A549 (cell line): ENCODE results near the gene GMDS. TPM values are rescaled to one million over a fixed set of nuclear protein-coding genes. Genes with fewer than 3 reads are reported as not detected.
A peak's percentile ranks its signal among the peaks of the same experiment; 100 is the strongest.

Source experiments
- ATAC-seq, 2 experiments: fragments of 200-7000 bp in 1 of 2; fragments of >200 bp in 1 of 2; cut with Nextera tagmentation in 1 of 2; cut with Tn5 transposase in 1 of 2; 3 replicates each; pipeline versions ENCODE4 v1.8.0 to v1.9.1; 2018 to 2020; ENCODE audit warnings: mild to moderate bottlenecking in 1 of 2, moderate library complexity in 1 of 2
- CTCF ChIA-PET: fragments of 300-600 bp; sonication (Branson Sonifier 250); formaldehyde crosslinking; extraction: SDS; loops from one replicate; lab custom pipeline; 2021; ENCODE audit warnings: antibody characterized with exemption, inconsistent platforms; lab: Yijun Ruan, JAX
- POLR2A ChIA-PET: fragments of 350-600 bp; formaldehyde crosslinking; extraction: SDS; loops from one replicate; lab custom pipeline; 2021; ENCODE audit warnings: antibody characterized with exemption, inconsistent platforms; lab: Yijun Ruan, JAX
- DNase-seq, 2 experiments: peaks; one replicate each; pipeline versions ENCODE4 v3.0.0 to v3.0.0-alpha.2; 2011 to 2016; ENCODE audit warnings: low read depth in 1 of 2, low spot score in 1 of 2
- FAIRE-seq: peaks from 2 replicates; lab custom pipeline; 2011; peaks lifted over from hg19 to GRCh38; lab: Jason Lieb, UNC
- H3K27ac ChIP-seq, 2 experiments: fragments of >200 bp; sonication (Bioruptor Twin); formaldehyde crosslinking; 3 replicates each; pipeline ENCODE4 v1.5.1; 2016 to 2017
- H3K4me1 ChIP-seq: fragments of >200 bp; sonication (Bioruptor Twin); formaldehyde crosslinking; 3 replicates; pipeline ENCODE4 v1.6.1; 2016
- H3K4me2 ChIP-seq: fragments of >200 bp; sonication (Bioruptor Twin); formaldehyde crosslinking; 3 replicates; pipeline ENCODE4 v1.6.1; 2016
- H3K4me3 ChIP-seq: fragments of >200 bp; sonication (Bioruptor Twin); formaldehyde crosslinking; 3 replicates; pipeline ENCODE4 v1.5.1; 2016
- H3K9me3 ChIP-seq: fragments of >200 bp; sonication (Bioruptor Twin); formaldehyde crosslinking; 3 replicates; pipeline ENCODE4 v1.6.1; 2016
- ATOH8 ChIP-seq: fragments of 250-450 bp; sonication (Bioruptor Pico); IDR thresholded peaks from 2 replicates; pipeline ENCODE4 v1.5.0; 2020; ENCODE audit warnings: low read depth, mild to moderate bottlenecking, moderate library complexity
- BCL3 ChIP-seq: fragments of >200 bp; sonication (Bioruptor Twin); formaldehyde crosslinking; IDR thresholded peaks from 3 replicates; pipeline ENCODE4 v1.6.1; 2016
- BHLHE40 ChIP-seq: IDR thresholded peaks from 2 replicates; pipeline ENCODE4 v1.6.1; 2012; ENCODE audit warnings: low read depth, low read length, inconsistent platforms
- GATA3 ChIP-seq: IDR thresholded peaks from 2 replicates; pipeline ENCODE4 v1.6.1; 2012; ENCODE audit warnings: borderline replicate concordance
- HOXA7 ChIP-seq: fragments of 250-450 bp; sonication (Bioruptor Pico); IDR thresholded peaks from 2 replicates; pipeline ENCODE4 v1.5.0; 2020; ENCODE audit warnings: mild to moderate bottlenecking, moderate library complexity
- HOXB13 ChIP-seq: fragments of 250-450 bp; sonication (Bioruptor Pico); IDR thresholded peaks from 2 replicates; pipeline ENCODE4 v1.5.0; 2020; ENCODE audit warnings: low read depth, mild to moderate bottlenecking, moderate library complexity
- JUN ChIP-seq, 2 experiments: fragments of >200 bp; sonication (Bioruptor Twin); formaldehyde crosslinking; IDR thresholded peaks; 2 replicates in 1 of 2; 3 replicates in 1 of 2; pipeline ENCODE4 v1.6.1; 2016 to 2017
- MAX ChIP-seq: IDR thresholded peaks from 2 replicates; pipeline ENCODE4 v1.6.1; 2012
- PHF8 ChIP-seq: fragments of 200-600 bp; sonication (generic); IDR thresholded peaks from 2 replicates; pipeline ENCODE4 v1.6.1; 2016; ENCODE audit warnings: low read depth, mild to moderate bottlenecking, antibody characterized with exemption, moderate library complexity, borderline replicate concordance
- POLR2AphosphoS2 ChIP-seq: conservative IDR thresholded peaks from 2 replicates; pipeline ENCODE4 v1.6.1; 2012; ENCODE audit warnings: low read length, improper control_type of control experiment, inconsistent platforms
- RAD21 ChIP-seq, 2 experiments: fragments of >200 bp in 1 of 2; sonication (Bioruptor Twin) in 1 of 2; formaldehyde crosslinking in 1 of 2; IDR thresholded peaks in 1 of 2; conservative IDR thresholded peaks in 1 of 2; 2 replicates in 1 of 2; 3 replicates in 1 of 2; pipeline ENCODE4 v1.6.1; 2012 to 2018; ENCODE audit warnings: inconsistent platforms in 1 of 2
- RARB ChIP-seq: fragments of 250-450 bp; sonication (Bioruptor Pico); IDR thresholded peaks from 2 replicates; pipeline ENCODE4 v1.8.0; 2021; ENCODE audit warnings: mild to moderate bottlenecking, moderate library complexity
- REST ChIP-seq: fragments of 200-600 bp; sonication (generic); IDR thresholded peaks from 2 replicates; pipeline ENCODE4 v1.6.1; 2016; ENCODE audit warnings: antibody characterized with exemption, mild to moderate bottlenecking, moderate library complexity
- SREBF2 ChIP-seq: fragments of 450-650 bp; IDR thresholded peaks from 2 replicates; pipeline ENCODE4 v1.6.1; 2014; ENCODE audit warnings: mild to moderate bottlenecking, moderate library complexity
- ZSCAN20 ChIP-seq: fragments of 250-450 bp; sonication (Bioruptor Pico); IDR thresholded peaks from 2 replicates; pipeline ENCODE4 v1.8.0; 2022; ENCODE audit warnings: mild to moderate bottlenecking, moderate library complexity
- WGBS: methylation state at CpG from one replicate; pipeline ENCODE4 v1.1.6; 2017; ENCODE audit errors: missing lambda C conversion rate; 5-methylcytosine and 5-hydroxymethylcytosine counted together
- polyA plus RNA-seq, 4 experiments: library from polyadenylated mRNA; depleted of rRNA in 3 of 4; stranded (reverse); fragments of >200 nt; fragmentation: RNase III in 1 of 4; extraction: RNeasy Plus Mini Kit Qiagen cat#74134 plus additional on column Dnase treatment in 1 of 4; gene quantifications; 2 replicates in 3 of 4; 3 replicates in 1 of 4; pipeline ENCODE4 v1.2.3, GENCODE V29; 2011 to 2017

GMDS gene
- polyA plus RNA-seq, 2 of the 4 experiments (the other 2 are of a cell fraction): 9.9 to 12.4 TPM

GRCh38 chr6:2224847-2225382, 20.5 kb downstream of the GMDS start:
- ATAC-seq: no peak
- H3K4me2 ChIP-seq: peak overlapping the region; percentile 52
- no peak for FAIRE-seq
- POLR2A ChIA-PET: no interaction called here
- WGBS: 87% methylated on average over 11 of the region's 11 CpGs
- no peak for TF ChIP-seq ATOH8 (CRISPR knock-in tag)
- TF ChIP-seq HOXA7: no peak
- TF ChIP-seq, all 56 proteins: peak for 0
- Histone ChIP-seq H3K27ac (no peak overlapping the region), H3K9me3 (no peaks in the 10 kb centered on the region), H3K4me1 (peaks cover 22% of the 10 kb centered on the region), H3K4me3 (no peak overlapping the region)
- CTCF ChIA-PET: interaction anchor here (1.1 to 1.2 kb wide), 2 partner anchors 8 to 129 kb away, joined by 3 read pairs; no protein-coding TSS in a partner anchor
- no peak for DNase-seq

GRCh38 chr6:2222275-2222842, 23.0 kb downstream of the GMDS start:
- ATAC-seq: no peak
- no peak for FAIRE-seq
- 50% methylated on average over 6 of the region's 6 CpGs for WGBS
- peak overlapping the region; percentile 29 to 62; a peak in 4 of 6 replicates for H3K27ac ChIP-seq
- H3K4me2 ChIP-seq: peak overlapping the region; percentile 85
- H3K4me1 ChIP-seq: peaks cover 22% of the 10 kb centered on the region
- CTCF ChIA-PET: no interaction called here
- no peak for DNase-seq
- POLR2A ChIA-PET: no interaction called here
- H3K4me3 ChIP-seq: peak overlapping the region; percentile 36; the same call in 2 of the 3 replicates
- TF ChIP-seq RARB (CRISPR knock-in tag): no peak
- TF ChIP-seq HOXB13 (CRISPR knock-in tag): no peak
- no peak for TF ChIP-seq BCL3
- no peak for TF ChIP-seq REST
- H3K9me3 ChIP-seq: no peaks in the 10 kb centered on the region

- no peak for TF ChIP-seq JUN (IDR thresholded peaks at IDR 0.05)
- TF ChIP-seq GATA3: no peak
- TF ChIP-seq SREBF2: no peak
- no peak for TF ChIP-seq MAX
- TF ChIP-seq REST: no peak
- no peak for TF ChIP-seq POLR2AphosphoS2
- TF ChIP-seq RAD21 (conservative IDR thresholded peaks at IDR 0.05 in 1 of 2, IDR thresholded peaks at IDR 0.05 in 1 of 2): no peak
- TF ChIP-seq PHF8: no peak
- no peak for TF ChIP-seq ZSCAN20
- no peak for TF ChIP-seq BHLHE40
- DNase-seq: no peak
- Histone ChIP-seq H3K27ac (peak overlapping the region; percentile 29 to 62; a peak in 4 of 6 replicates), H3K9me3 (no peaks in the 10 kb centered on the region), H3K4me3 (peak overlapping the region; percentile 36; the same call in 2 of the 3 replicates), H3K4me2 (peak overlapping the region; percentile 85), H3K4me1 (peaks cover 21% of the 10 kb centered on the region)
- ChIA-PET CTCF (interaction anchor here (1.0 kb wide), 1 partner anchor 12 kb away, joined by 5 read pairs; no protein-coding TSS in a partner anchor), POLR2A (no interaction called here)
- no peak for FAIRE-seq
- no peak for ATAC-seq
- WGBS: 19% methylated on average over 6 of the region's 6 CpGs
Observed at GRCh38 chr6:2221726-2222274, 23.6 kb downstream of the GMDS start.
